HG03095 (cell line): ENCODE measurements around the gene WDFY3.

Source experiments
- ATAC-seq: cut with Tn5 transposase; IDR thresholded peaks from one replicate; pipeline ENCODE4 v1.9.1; 2021; ENCODE audit warnings: moderate library complexity; ENCODE audit not compliant: unreplicated experiment

WDFY3 gene

DNA sequence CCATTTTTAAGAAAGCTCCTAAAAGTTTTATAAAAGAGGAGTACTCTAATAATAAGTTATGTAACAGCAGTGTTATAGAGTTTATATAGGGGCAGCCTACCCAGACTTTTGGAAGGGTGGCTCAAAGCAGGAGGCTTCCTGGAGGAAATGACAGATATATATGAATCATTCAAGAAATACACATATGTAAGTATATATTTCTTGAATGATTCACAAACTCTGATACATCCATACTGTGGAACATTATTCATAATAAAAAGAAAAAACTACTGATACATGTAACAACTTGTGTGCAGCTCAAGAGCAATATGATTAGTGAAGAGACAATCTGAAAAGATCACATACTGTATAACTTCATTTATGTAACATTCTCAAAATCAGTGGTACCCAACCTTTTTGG is 166.2 kb downstream of the WDFY3 start:
- ATAC-seq = no peak

DNA sequence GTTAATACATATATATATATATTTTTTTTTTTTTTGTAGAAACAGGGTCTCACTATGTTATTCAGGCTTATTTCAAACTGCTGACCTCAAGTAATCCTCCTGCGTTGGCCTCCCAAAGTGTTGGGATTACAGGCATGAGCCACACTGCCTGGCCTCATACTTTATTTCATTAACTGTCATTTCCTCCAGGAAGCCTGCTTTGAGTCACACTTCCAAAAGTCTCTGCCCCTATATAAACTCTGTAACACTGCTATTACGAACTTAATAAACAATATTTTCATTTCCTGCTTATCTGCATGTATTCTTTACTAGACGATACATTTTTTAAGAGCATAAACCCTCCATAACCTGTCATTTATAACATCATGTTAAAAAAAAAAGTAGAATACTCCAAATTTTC is 167.2 kb downstream of the WDFY3 start:
- ATAC-seq = no peak

DNA sequence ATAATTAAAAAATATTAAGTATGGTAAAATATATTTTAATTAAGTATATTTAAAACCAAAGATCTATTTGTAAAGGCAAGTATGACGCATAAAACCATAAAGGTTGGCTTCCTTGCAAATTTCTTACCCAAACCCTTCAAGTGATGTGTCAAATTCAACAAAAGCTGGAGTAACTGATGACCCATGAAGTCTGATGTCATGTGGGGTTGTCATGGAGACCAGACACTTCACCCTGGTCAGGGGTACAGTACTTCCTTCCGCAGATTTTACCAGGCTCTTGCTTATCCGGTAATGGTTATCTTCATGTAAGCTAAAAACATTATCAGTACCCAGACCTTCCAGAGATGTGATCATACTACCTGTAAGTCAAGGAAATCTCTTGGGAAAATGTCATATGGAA is 170.1 kb downstream of the WDFY3 start:
- no peak for ATAC-seq

DNA sequence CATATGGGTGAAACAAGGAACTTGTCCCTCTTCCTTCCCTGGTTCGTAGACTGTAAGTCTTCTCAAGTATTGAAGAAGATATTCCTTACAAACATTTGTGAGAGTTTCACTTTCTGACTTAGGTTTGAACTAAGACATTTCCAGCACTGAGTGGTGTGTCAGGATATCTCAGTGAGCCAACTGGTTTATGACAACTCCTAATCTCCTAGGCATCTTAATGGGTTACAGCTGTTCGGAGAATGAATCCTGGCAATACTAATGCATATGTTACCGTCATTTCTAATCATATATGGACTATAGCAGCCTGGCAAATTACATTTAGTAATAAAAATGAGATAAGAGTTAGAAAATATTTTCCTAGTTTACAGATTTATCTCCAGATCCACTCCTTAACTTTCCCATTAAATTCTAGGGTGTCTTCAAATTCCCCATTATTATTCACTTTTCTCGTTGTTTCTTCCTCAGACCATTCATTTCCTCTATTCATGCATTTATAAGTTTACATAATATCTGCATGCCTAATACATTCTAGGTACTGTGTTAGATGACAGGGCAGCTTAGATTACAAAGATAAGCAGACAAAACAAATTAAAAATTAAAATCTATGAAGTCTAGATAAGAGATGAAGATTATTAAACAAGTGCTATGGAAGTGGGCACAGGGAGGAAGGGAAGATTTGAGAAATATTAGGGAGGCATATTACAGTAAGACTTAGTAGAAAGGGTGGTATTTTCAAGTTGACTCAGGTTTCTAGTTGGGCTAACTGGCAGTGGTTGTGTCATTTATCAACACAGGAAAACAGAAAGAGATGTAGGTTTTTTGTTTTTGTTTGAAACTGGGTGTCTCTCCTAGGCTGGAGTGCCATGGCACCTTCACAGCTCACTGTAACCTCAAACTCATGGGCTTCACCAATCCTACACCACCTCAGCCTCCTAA is 173.9 kb downstream of the WDFY3 start:
- ATAC-seq = no peak

DNA sequence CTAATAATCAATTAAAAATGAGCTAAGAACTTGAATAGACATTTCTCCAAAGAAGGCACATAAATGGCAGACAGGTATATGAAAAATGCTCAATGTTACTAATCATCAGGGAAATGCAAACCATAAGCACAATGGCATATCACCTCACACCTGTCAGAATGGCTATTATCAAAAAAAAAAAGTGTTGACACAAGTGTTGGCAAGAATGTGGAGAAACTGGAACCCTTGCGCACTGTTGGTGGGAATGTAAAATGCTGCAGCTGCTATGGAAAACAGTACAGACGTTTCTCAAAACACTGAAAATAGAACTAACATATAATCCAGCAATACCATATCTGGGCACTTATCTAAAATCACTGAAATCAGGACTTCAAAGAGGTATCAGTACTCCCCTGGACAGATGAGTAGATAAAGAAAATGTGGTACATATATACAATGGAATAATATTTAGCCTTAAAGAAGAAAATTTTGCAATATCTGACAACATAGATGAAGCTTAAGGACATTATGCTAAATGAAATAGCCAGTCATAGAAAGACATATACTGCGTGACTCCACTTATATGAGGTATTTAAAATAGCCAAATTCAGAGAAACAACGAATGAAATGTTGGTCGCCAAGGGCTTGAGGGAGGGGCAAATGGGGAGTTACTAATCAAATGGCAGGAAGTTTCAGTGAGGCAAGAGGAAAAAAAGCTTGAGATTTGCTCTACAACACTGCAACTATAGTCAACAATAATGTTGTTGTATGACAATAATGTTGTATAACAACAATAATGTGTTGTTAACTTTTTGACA is 175.5 kb downstream of the WDFY3 start:
- ATAC-seq = no peak

DNA sequence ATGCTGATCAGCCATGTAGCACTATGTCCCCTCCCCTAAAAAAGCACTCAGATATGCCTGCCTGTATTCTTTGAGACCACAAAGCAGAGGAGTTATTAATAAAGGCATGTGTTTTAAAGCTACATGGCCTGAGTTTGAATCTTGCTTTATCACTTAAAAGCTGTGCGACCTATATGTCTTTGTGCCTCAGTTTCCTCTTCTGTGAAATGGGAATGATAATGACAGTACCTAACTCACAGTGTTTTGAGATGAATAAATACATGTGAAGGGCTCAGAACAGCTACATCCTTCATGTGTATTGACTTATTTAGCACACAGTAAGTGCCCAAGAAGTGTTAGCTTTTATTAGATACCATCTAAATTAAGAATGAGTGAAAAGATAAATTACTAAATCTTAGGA is 180.0 kb downstream of the WDFY3 start:
- no peak for ATAC-seq

DNA sequence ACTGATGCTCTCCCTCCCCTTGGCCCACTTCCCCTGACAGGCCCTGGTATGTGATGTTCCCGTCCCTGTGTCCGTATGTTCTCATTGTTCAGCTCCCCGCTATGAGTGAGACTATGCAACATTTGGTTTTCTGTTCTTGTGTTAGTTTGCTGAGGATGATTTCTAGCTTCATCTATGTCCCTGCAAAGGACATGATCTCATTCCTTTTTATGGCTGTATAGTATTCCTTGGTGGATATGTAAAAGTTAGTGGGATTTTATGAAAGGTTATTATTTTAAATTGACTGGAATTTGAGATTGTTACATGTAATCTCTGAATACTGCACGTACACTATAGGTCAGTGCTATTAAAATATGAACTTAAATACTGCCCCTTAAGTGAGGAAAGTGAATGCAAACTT is 184.0 kb downstream of the WDFY3 start:
- no peak for ATAC-seq

DNA sequence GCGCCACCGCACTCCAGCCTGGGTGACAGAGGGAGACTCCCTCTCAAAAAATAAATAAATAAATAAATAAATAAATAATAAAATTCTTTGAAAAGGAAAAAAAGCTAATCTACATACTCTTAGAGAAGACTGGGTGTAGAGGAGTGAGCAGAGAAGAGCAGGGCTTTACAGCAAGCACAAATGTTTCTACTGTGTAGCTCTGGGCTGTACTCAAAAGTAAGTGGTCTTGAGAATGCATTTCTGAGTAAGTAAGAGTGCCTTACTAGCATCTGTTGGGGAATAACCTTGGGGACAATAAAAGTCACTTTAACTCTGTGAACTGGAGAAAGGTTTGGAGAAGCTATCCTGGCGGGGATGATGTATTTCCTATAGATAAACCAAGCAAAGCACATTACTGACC is 185.8 kb downstream of the WDFY3 start:
- ATAC-seq = no peak

DNA sequence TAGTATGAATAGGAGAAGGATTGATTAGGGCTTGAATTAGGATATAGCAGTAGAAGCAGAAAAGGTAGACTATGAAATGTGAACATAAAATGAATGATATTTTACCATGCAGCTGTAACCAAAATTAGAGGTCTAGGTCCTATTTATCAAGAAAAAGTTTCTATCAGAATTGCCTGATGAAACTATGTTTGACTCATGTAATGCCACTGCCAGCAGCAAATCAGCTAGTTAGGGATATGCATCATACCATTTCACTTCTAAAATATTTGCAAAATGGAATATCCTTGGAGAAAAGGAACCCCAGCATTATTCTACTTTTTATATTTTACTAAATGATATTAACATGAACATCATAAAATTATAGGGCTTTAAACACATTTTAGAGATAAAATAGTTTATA is 188.4 kb downstream of the WDFY3 start:
- ATAC-seq = no peak

DNA sequence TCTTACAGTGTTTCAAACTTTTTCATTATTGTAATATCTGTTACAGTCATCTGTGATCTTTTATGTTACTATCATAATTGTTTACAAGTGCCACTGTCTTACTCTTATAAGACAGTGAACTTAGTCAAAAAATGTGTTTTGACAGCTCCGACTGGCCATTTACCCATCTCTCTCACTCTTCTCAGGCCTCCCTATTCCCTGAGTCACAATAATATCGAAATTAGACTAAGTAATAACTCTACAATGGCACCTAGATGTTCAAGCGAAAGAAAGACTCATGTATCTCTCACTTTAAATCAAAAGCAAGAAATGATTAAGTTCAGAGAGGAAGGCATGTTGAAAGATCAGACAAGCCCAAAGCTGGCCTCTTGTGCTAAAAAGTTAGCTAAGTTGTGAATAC is 199.3 kb downstream of the WDFY3 start:
- ATAC-seq = no peak

DNA sequence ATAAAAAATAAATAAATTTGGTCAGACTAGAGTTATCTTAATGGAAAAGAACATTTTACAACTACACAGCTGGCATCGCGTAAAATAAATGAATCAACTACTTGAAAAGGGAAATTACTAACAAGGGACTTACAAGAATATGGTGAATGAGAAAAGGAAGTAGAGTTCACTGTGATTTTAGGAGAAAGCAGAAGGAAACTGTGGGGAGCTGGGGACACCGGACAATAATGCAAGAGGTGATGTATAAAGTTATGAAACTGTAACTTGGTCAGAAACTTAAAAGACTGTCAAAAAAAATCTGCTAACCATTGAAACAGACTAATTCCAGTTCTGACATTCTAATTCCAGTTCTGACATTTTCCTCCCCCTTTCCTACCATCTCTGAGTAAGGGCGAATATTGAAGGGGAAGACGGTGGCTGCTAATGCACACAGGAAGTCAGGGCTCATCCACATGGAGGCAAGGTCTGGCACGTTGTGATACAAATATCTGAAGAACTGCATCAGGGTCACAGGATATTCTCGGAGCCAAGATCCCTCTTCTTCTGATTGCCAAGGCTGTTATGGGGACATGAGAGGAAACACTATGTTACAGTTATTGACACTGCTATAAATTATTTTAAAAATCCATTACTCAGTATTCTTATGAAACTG is 213.0 kb downstream of the WDFY3 start:
- no peak for ATAC-seq

DNA sequence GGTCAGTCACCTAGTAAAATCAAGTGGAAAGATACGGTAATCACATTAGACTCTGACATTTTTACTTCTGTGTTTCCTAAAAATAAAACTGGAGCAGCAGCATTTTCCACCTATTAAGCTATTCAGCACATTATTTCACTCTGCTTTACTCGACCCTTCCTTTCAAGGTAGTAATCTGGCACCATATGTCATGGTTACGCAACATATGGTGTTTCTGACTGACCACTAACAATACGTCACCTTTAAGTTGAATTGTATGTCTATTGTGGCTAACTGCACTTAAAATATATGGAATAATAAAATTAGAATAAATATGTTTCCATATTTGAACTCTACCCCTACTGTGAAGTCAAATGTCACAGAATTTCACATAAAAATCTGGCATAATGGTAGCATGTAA is 214.8 kb downstream of the WDFY3 start:
- no peak for ATAC-seq

DNA sequence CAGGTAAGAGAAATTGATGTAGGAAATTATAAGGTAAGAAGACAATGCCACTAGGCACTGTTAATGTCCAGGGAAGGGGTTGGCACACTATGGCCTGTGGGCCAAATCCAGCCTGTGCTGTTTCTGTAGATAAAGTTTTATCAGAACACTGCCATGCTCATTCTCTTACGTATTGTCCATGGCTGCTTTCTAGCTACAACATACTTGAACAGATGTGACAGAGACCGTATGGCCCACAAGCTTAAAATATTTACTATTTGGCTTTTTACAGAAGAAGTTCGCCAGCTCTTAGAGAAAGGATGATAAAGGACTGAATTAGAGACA is 215.6 kb downstream of the WDFY3 start:
- peak; percentile 16 for ATAC-seq

DNA sequence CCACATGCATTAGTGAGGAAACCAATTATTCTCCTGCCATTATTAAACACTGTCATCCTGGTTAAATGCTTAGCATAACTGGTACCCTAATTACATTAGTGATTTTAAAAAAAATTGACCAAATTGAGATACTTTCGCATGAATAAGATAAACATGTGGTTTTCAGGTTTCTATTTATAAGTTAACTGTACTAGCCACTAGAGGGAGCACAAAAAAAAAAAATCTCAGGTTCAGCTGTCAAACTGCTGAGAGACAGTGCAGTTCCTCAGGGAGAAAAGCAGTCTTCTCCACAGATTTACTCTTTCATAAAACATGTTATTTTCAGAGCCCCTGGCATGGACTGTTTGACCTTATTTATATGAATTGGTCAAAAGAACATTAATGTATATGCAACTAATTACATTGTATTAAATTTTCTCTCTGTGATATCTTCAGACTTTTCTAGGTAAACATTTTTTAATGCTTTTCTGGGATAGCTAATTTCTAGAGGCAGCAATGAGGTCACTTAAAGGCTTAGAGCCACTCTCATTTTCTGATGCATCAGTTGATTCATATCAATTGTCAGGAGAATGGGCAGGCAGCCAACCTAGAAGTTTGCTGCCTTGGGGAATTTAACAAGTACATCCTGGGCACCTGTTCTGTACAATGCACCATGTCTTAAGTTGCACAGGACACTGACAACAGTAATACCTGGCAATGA is 216.1 kb downstream of the WDFY3 start:
- ATAC-seq = peak; percentile 85

DNA sequence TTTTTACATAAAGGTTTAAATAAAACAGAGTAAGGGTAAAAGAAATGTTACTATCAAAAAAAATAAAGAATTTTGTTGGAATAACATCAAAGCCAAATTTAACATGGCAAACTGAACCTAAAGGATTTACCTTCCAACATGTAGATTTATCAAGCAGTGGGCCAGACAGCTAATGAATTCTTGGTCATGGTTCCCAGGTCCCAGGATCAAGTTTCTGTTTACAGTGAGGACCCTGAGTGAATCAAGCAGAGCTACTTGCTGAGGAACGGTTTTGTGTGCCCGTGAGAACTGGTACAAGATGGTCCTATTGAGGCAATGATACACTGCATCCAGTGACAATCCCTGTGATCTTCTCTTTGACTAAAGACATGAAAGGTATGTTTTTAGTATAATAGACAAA is 226.4 kb downstream of the WDFY3 start:
- ATAC-seq = no peak

DNA sequence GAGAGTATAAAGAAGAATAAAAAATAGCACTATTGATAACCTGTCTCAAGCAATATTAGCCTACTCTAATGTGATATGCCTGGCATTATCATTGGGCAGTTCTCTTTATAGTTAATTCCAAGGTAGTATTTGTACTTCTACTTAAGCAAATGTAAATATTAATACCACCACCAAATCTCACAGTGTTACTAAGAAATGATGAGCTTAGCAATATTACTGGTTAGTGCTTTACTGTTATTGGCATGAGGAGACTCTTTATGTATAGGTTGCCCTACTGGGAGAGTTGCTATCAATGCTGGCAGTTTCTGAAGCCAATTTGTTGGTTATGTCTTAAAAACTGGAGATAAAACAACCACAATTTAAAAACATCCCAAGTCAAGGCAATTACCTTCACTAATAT is 227.9 kb downstream of the WDFY3 start:
- ATAC-seq = no peak

DNA sequence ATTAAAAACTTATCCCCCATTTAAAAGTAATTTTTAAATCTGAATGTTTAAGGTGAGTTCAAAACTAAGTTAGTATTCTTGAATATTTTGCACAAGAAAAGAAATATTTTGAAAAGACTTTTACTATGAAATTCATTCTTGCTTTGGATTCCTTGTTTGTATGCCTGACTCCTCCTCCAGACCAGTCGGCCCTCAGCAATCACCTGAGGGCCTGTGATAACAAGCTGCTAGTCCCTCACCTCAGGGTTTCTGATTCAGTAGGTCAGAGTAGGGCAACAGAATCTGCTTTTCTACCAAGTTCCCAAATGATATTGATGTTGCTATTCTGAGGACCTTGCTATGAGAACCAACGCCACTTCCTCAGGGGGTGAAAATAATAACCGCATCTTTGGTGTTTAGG is 228.8 kb downstream of the WDFY3 start:
- ATAC-seq = no peak

DNA sequence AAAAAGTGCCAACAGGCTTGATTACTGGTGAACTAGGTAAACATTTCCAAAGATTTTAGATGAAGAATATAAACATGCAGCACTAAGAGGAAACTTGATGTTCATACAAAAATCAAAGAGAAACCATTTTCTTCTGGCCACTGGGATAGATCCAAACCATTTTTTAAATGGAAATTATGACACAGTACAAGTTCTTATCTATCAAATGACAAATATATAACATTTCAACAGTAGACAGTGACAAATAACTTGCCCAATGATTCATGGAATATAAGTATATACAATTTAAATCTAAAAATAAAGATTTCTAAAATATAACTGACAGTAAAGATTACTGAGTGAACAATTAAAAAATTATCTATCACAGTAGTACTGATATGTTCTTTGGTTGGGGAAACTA is 232.5 kb downstream of the WDFY3 start:
- no peak for ATAC-seq

DNA sequence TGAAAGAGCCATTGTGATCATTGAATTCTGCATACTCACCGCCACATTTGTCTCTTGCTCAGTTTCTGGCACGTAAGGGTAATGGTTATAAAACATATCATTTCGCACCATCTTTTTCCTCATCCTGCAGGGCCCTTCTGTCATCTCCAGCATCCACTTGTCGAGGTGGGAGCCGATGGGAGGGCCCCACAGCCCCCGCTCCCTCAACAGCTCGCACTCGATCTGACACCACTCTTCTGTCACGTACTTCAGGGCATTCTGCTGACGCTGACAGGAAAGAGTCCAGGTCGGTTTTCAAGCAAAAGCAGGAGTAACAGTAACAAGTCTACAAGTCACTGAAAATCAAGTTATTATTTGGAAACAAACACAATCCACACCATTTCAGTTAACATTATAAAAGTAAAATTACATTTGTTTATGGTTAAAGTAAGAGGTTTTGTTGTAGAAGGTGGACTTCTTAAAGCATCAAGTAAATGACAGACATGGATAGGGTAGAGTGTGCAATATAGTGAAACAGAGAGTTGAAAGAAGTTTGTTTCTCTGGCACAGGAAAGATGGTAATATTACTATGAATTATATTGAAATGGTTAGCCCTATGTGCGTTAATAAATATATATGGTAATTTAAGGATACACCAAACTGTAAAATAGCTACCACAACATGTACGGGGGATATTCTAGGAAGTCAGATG is 233.0 kb downstream of the WDFY3 start:
- no peak for ATAC-seq

DNA sequence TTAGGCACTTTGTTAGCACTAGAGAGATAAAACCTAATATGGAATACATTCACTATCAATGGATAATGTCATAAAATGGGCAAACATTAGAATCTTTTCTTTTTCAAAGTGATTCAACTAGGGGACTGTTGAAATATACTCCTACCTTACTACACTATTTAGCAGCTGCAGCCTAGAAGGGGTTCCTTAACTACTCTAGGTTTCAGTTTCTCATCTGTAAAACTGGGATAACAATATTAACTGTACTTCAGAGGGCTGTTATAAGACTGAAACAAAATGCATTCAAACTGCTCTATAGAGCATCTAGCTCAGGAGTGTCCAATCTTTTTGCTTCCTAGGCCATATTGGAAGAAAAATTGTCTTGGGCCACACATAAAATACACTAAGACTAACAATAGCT is 236.1 kb downstream of the WDFY3 start:
- ATAC-seq = no peak

DNA sequence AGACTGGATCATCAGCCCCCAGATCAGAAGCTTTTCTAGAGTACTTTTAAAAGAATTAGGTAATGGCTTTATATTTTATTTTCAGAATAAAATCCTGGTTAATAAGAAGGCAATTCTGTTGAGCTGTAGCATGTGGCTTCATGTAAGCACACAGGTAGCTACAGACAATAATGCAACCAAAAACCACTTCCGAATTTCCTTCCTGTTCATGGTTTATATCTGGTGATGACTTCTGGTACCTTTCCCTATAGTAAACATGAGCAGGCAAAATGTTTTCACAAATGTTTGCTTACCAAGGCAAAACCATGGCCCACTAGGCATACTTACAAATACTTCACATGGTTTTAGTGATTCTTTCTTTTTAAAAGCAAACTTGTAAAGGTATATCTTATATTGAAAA is 239.0 kb downstream of the WDFY3 start:
- ATAC-seq = no peak
